ENCODE data around the gene ZNFX1.
"Not testable (repeated sequence)": the region's sequence is repeated elsewhere in the genome, so short reads cannot be mapped to it uniquely, and the experiment has no call there.

ZNFX1 gene

DNA sequence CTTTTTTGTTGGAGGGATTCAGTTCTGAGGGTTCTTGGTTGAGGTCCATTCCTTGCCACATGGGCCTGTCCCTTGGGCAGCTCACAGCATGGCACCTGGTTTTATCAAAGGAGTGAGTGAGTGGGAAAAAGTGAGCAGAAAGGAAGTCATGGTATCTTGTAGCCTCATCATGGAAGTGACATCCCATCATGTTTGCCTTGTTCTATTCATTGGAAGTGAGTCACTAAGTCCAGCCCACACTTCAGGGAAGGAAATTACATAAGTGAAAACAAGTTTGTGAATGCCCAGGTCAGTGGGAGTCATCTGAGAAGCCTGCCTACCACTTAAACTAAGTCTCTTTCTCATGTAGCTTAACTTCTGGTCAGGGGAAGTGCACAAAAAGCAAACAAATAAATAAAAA is 32.8 kb upstream of the ZNFX1 start:
- DNase-seq (ENCODE audit: low spot score) = no peak
- in situ Hi-C loops (cut with MboI; ENCODE audit: low pct_unique_long_range_greater_than_20kb, low sequenced_read_pairs, unreplicated experiment) = no loop called here
- TF ChIP-seq, protein P1, sequence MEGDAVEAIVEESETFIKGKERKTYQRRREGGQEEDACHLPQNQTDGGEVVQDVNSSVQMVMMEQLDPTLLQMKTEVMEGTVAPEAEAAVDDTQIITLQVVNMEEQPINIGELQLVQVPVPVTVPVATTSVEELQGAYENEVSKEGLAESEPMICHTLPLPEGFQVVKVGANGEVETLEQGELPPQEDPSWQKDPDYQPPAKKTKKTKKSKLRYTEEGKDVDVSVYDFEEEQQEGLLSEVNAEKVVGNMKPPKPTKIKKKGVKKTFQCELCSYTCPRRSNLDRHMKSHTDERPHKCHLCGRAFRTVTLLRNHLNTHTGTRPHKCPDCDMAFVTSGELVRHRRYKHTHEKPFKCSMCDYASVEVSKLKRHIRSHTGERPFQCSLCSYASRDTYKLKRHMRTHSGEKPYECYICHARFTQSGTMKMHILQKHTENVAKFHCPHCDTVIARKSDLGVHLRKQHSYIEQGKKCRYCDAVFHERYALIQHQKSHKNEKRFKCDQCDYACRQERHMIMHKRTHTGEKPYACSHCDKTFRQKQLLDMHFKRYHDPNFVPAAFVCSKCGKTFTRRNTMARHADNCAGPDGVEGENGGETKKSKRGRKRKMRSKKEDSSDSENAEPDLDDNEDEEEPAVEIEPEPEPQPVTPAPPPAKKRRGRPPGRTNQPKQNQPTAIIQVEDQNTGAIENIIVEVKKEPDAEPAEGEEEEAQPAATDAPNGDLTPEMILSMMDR (IDR thresholded peaks at IDR 0.05; ENCODE audit: extremely low read depth, insufficient read depth, missing control alignments) = no peak

DNA sequence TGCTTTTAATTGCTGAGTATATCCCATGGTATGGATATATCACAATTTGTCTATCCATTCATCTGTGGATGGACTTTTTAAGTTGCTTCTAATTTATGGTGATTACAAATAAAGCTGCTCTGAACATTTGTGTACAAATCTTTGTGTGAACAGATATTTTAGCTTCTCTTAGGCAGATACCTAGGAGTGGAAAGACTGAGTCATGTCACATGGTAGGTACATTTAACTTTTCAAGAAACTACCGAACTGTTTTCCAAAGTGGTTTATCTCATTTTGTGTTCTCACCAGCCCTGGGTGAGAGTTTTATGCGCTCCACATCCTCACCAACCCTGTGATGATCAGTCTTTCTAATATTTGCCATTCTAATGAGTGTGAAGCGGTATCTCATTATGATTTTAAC is 31.0 kb upstream of the ZNFX1 start:
- TF ChIP-seq, protein P1 (IDR thresholded peaks at IDR 0.05; ENCODE audit: extremely low read depth, insufficient read depth, missing control alignments) = no peak
- DNase-seq (ENCODE audit: low spot score) = no peak
- in situ Hi-C loops (cut with MboI; ENCODE audit: low pct_unique_long_range_greater_than_20kb, low sequenced_read_pairs, unreplicated experiment) = no loop called here

- no peak for DNase-seq (ENCODE audit: low spot score)
- in situ Hi-C loops (cut with MboI; ENCODE audit: low pct_unique_long_range_greater_than_20kb, low sequenced_read_pairs, unreplicated experiment) = no loop called here
- TF ChIP-seq, protein P1 (IDR thresholded peaks at IDR 0.05; ENCODE audit: extremely low read depth, insufficient read depth, missing control alignments) = no peak
Measured at GRCh38 chr20:49306903-49307620, 29.2 kb upstream of the ZNFX1 start.

DNA sequence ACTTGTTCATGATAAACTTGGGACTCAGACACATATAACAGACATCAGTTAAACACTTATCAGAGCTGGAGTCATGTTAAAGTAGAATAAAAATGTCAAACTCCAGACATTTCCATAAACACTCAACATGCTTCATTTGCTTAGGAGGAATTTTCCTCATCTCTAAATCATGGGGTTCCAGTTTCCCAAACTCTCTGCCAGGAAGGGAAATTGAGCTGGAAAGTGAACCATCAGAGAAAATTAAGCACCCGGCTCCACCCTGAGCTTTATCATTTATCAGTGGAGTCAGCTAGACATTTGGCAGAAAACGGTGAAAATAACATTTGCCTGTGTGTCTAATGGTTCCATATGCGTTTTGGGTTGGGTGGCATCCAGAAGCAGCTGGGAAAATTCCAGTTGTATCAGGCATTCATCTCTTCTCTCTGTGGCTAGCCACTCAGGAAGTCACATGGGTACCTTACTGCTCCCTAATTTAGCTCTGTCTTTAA is 25.3 kb upstream of the ZNFX1 start:
- no peak for DNase-seq (ENCODE audit: low spot score)
- in situ Hi-C loops (cut with MboI; ENCODE audit: low pct_unique_long_range_greater_than_20kb, low sequenced_read_pairs, unreplicated experiment) = no loop called here
- TF ChIP-seq, protein P1 (IDR thresholded peaks at IDR 0.05; ENCODE audit: extremely low read depth, insufficient read depth, missing control alignments) = no peak

GRCh38 chr20:49297605-49298530 is 20.0 kb upstream of the ZNFX1 start:
- in situ Hi-C loops (cut with MboI; ENCODE audit: low pct_unique_long_range_greater_than_20kb, low sequenced_read_pairs, unreplicated experiment) = no loop called here
- TF ChIP-seq, protein P1 (IDR thresholded peaks at IDR 0.05; ENCODE audit: extremely low read depth, insufficient read depth, missing control alignments) = no peak
- no peak for DNase-seq (ENCODE audit: low spot score)

DNA sequence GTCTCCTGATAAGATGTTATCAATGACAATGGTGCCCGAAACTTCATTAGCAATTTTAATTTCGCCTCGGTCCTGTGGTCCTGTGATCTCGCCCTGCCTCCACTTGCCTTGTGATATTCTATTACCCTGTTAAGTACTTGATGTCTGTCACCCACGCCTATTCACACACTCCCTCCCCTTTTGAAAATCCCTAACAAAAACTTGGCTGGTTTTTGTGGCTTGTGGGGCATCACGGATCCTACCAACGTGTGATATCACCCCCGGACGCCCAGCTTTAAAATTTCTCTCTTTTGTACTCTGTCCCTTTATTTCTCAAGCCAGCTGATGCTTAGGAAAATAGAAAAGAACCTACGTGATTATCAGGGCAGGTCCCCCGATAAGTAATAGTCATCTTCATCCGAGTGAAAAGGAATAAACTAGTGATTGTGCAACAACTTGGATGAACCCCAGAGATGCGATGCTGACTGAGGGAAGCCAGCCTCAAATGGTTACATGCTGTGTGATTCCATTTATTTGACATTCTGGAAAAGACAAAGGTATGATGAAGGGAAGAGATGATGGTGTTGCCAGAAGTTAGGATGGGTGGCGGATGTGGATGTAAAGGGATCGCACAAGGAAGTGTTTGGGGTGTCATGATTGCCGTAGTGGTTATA is 16.3 kb upstream of the ZNFX1 start:
- DNase-seq (ENCODE audit: low spot score); in situ Hi-C loops (cut with MboI; ENCODE audit: low pct_unique_long_range_greater_than_20kb, low sequenced_read_pairs, unreplicated experiment): not testable (repeated sequence)

Measured in GM13977 (cell line).